ENCODE data around the gene USE1. TPM values are rescaled to one million over a fixed set of nuclear protein-coding genes. Genes with fewer than 3 reads are reported as not detected.
A peak's percentile ranks its signal among the peaks of the same experiment; 100 is the strongest.

USE1 gene
- polyA plus RNA-seq, 1 donor: 31.8 TPM

DNA sequence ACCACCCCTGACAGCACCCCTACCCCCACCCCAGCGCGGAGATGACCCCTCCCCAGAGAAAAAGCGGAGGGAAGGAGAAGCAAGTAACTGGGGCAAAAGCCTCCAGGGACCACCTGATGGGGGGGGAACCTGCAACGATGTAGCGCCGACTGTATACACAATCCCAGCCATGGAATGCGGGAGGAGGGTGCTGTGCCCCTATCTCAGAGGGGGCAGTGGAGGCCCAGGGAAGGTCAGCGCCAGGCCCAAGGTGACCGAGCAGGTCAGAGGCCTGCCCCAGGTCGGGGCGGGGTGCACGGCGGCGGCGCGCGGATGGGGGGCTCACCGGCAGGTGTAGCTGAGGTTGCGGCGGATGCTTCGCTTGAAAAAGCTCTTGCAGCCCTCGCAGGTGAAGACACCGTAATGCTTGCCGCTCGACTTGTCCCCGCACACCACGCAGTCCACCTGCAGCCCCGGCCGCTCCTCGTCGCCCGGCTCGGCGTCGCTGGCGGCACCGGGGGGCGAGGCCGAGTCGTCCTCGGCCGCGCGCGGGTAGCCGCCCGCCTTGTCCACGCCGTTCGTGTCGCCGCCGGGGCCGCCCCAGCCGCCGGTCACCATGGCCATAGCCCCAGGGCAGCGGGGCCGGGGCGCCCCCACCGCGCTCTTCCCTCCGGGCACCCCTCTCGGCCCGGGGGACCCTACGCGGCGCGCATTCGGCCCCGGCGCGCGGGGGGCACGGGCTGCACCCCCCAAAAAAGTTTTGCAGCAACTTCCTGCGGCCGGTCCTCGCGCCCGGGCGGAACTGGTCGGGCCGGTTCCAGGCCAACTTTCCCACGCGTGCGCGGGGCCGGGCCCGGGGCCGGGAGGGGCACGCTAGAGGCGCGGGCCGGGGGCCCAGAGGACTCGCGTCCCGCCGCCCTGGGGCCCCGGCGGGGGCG is 29.7 kb downstream of the USE1 start:
- no CpG with 5 or more reads among the region's 100 CpGs for WGBS (ENCODE audit: insufficient coverage, low lambda C conversion rate)
- peak overlapping the region; percentile 81 for H3K27ac ChIP-seq (ENCODE audit: low read length)
- DNase-seq: peak in 1 of 2 donors; percentile 70
- H3K9me3 ChIP-seq (ENCODE audit: control insufficient read depth, low read depth, low read length): no peaks in the 10 kb centered on the region
- H3K4me3 ChIP-seq (ENCODE audit: low read length): peak overlapping the region; percentile 76
- peaks cover 11% of the 10 kb centered on the region for H3K36me3 ChIP-seq (ENCODE audit: control insufficient read depth, insufficient read depth, low read length)
- H3K27me3 ChIP-seq (ENCODE audit: control insufficient read depth, insufficient read depth, low read length): no peaks in the 10 kb centered on the region
- peaks cover 59% of the 10 kb centered on the region for H3K4me1 ChIP-seq (ENCODE audit: control insufficient read depth, insufficient read depth, low read length)

DNA sequence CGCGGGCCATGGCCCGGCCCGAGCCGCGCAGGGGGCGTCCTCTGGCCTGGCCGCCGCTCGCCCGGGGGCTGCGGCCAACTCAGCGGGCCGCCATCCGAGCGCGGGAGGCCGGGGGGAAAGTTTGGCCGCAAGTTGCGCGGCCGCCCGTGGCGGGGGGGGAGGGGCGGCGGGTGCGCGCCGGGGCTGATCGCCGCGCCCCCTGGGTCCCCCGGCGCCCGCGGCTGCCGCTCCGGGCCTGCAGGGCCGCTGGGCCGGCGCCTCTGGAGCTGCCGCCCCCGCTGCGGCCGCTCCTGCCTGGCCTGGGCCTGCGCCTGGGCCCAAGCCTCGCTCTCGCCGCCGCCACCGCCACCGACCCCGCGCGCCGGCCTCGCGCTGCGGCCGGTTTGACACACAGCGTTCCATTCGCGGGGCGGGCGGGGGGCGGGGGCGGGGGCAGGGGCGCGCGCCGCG is 30.4 kb downstream of the USE1 start, which contains the start of gene NR2F6:
Gene NR2F6 (minus strand): TSS at position 385 of the 450 bp plus-strand sequence. CDS start 699 bp downstream, outside the sequence.
- Histone ChIP-seq H3K4me1 (ENCODE audit: control insufficient read depth, insufficient read depth, low read length) (peaks cover 52% of the 10 kb centered on the region), H3K27ac (ENCODE audit: low read length) (peak within 1 kb of the TSS; percentile 92), H3K9me3 (ENCODE audit: control insufficient read depth, low read depth, low read length) (no peaks in the 10 kb centered on the region), H3K27me3 (ENCODE audit: control insufficient read depth, insufficient read depth, low read length) (no peaks in the 10 kb centered on the region), H3K36me3 (ENCODE audit: control insufficient read depth, insufficient read depth, low read length) (peaks cover 7% of the 10 kb centered on the region), H3K4me3 (ENCODE audit: low read length) (peak within 1 kb of the TSS; percentile 76)
- WGBS (ENCODE audit: insufficient coverage, low lambda C conversion rate): no CpG with 5 or more reads among the region's 72 CpGs
- DNase-seq: peak in 1 of 2 donors; percentile 71

DNA sequence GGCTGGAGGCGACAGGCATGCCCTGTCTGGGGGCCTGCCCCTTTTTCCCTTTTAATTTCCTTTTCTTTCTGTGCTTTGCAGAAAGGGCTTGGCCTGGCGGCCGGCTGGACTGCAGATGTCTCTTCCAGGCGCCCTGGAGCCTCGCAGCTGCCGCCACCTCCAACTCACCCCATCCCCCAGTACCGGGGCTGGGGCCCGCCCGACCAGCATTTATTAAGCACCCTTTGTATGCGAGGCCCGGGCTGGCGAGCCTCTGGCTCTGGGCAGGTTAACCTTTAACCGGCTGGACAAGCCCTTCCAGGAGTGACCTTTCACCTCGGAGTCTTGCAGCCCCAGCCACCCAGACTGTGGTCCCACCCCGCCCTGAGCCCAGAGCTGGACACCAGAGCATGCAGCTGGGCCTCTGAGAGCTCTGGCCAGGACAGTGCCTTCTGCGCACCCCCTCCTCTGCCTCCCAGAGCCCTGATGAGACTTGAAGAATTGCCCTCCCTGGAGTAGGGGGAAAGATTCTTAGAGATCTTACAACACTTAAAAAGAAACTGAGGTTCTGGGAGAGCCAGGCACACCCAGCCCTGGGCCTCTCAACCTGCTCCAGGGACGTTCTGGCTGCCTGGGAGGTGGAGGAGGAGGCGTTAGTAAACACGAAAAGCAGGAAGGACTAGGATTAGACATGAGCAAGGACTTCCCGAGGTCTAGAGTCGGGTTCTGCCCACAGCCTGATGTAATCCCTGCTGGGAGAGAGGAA is 31.7 kb downstream of the USE1 start:
- no peaks in the 10 kb centered on the region for H3K36me3 ChIP-seq (ENCODE audit: control insufficient read depth, insufficient read depth, low read length)
- H3K27me3 ChIP-seq (ENCODE audit: control insufficient read depth, insufficient read depth, low read length): no peaks in the 10 kb centered on the region
- H3K9me3 ChIP-seq (ENCODE audit: control insufficient read depth, low read depth, low read length): no peaks in the 10 kb centered on the region
- peak overlapping the region; percentile 92 for H3K27ac ChIP-seq (ENCODE audit: low read length)
- H3K4me3 ChIP-seq (ENCODE audit: low read length): peak overlapping the region; percentile 53
- H3K4me1 ChIP-seq (ENCODE audit: control insufficient read depth, insufficient read depth, low read length): peaks cover 41% of the 10 kb centered on the region
- WGBS (ENCODE audit: insufficient coverage, low lambda C conversion rate): 17% methylated on average over 3 of the region's 21 CpGs
- DNase-seq: no peak

DNA sequence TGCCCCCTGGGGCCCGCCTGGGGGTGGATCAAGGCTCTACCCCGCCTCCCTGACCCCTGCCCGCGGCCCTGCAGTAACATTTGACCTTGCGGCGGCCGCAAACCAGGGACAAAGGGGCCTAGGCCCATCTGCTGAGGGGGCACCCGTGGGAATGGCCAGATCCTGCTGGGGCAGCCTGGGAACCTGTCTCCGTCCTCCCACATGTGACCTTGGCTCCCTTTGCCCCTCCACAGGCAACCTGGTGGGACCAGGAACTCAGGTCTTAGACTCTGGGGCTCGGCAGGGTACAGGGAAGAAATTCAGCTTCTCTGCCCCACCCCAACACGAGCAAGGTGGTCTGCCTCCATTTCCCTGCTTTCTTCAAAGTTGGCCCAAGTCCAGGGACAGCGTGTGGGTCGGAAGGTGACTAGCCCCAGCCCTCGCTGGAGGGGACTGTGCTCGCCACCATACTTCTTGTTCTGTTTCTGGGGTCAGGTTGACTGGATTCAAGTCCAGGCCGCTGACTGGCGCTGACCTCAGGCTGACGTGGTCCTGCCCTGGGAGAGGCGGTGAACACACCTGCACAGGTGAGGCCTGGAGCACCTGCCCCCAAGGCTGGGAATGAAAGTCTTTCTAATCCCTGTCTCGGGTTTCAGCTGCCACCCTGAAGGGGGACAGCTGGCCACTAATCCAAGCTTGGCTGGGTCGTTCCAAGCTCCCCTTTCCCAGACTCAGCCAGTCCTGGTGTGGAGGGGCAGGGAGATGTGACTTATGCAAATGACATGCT is 33.0 kb downstream of the USE1 start:
- Histone ChIP-seq H3K4me3 (ENCODE audit: low read length) (no peak overlapping the region), H3K36me3 (ENCODE audit: control insufficient read depth, insufficient read depth, low read length) (no peaks in the 10 kb centered on the region), H3K27me3 (ENCODE audit: control insufficient read depth, insufficient read depth, low read length) (no peaks in the 10 kb centered on the region), H3K9me3 (ENCODE audit: control insufficient read depth, low read depth, low read length) (no peaks in the 10 kb centered on the region), H3K4me1 (ENCODE audit: control insufficient read depth, insufficient read depth, low read length) (peaks cover 31% of the 10 kb centered on the region), H3K27ac (ENCODE audit: low read length) (peak overlapping the region; percentile 92)
- peak in 1 of 2 donors; percentile 82 for DNase-seq
- WGBS (ENCODE audit: insufficient coverage, low lambda C conversion rate): no CpG with 5 or more reads among the region's 21 CpGs

DNA sequence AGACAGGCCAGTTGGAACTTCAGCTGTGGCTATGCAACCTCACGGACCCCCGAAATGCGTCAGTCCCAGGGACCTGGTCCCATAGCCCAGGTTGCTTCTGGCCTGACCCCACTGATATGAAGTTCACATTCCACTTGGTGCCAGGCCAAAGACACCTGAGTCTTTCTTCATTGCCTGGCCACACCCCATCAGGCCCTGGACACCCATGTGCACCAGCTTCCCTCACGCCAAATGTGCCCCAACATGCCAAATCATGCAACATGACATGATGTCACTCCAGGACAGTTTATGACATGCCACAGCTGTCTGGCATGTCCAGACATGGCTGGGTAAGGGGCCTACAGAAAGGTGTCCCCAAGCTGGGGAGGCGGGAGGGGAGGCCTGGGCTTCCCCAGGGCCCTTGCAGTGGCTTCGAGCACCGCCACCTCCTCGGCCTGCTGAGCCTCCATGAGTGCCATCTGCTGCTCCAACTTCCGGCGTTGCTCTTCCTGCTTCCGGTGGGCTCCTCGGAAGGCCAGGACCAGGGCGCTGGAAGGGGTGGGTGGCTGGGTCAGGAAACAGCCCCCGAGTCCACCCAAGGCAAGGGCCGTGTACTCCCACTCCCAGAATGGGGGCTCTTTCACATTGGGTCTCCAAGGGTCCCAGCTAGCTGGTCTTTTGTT is 34.9 kb downstream of the USE1 start:
- H3K27ac ChIP-seq (ENCODE audit: low read length): no peak overlapping the region
- no peaks in the 10 kb centered on the region for H3K27me3 ChIP-seq (ENCODE audit: control insufficient read depth, insufficient read depth, low read length)
- DNase-seq: peak in 1 of 2 donors; percentile 36
- H3K36me3 ChIP-seq (ENCODE audit: control insufficient read depth, insufficient read depth, low read length): no peaks in the 10 kb centered on the region
- WGBS (ENCODE audit: insufficient coverage, low lambda C conversion rate): no CpG with 5 or more reads among the region's 15 CpGs
- no peaks in the 10 kb centered on the region for H3K9me3 ChIP-seq (ENCODE audit: control insufficient read depth, low read depth, low read length)
- peaks cover 31% of the 10 kb centered on the region for H3K4me1 ChIP-seq (ENCODE audit: control insufficient read depth, insufficient read depth, low read length)
- H3K4me3 ChIP-seq (ENCODE audit: low read length): no peak overlapping the region

DNA sequence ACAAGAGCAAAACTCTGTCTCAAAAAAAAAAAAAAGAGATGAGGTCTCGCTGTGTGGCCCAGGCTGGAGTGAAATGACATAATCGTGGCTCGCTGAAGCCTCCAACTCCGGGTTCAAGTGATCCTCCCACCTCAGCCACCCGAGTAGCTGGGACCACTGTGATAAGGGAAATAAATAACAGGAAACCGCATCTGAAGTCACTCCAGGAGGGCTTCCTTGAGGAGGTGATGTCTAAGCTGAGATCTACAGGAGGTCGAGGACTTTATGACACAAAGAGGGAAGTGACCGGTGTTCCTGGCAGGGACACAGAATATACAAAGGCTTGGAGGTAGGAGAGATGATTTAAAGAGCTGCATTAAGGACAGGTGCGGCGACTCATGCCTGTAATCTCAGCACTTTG is 39.5 kb downstream of the USE1 start:
- peaks cover 2% of the 10 kb centered on the region for H3K4me1 ChIP-seq (ENCODE audit: control insufficient read depth, insufficient read depth, low read length)
- WGBS (ENCODE audit: insufficient coverage, low lambda C conversion rate): no CpG with 5 or more reads among the region's 10 CpGs
- no peaks in the 10 kb centered on the region for H3K36me3 ChIP-seq (ENCODE audit: control insufficient read depth, insufficient read depth, low read length)
- H3K4me3 ChIP-seq (ENCODE audit: low read length): no peak overlapping the region
- DNase-seq: no peak
- H3K9me3 ChIP-seq (ENCODE audit: control insufficient read depth, low read depth, low read length): peaks cover 7% of the 10 kb centered on the region
- no peaks in the 10 kb centered on the region for H3K27me3 ChIP-seq (ENCODE audit: control insufficient read depth, insufficient read depth, low read length)
- H3K27ac ChIP-seq (ENCODE audit: low read length): no peak overlapping the region

DNA sequence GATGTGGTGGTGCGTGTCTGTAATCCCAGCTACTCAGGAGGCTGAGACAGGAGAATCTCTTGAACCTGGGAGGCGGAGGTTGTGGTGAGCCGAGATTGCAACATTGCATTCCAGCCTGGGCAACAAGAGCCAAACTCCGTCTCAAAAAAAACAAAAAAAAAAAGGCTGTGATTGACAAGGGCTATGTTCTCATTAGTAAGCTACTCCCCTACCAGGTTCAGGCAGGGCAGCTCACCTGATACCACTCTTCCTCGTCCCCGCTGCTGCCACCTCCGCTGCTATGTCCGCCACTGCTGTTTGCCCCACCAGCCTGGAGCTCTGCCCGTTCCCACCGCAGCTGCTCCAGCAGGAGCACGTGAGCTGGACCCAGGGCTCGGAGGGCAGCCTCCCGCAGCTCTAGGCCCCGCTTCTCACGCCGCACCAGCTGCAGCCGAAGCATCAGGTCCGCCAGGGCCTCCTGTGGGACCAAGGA is 40.0 kb downstream of the USE1 start:
- H3K36me3 ChIP-seq (ENCODE audit: control insufficient read depth, insufficient read depth, low read length): no peaks in the 10 kb centered on the region
- peak in 1 of 2 donors; percentile 16 for DNase-seq
- peaks cover 7% of the 10 kb centered on the region for H3K9me3 ChIP-seq (ENCODE audit: control insufficient read depth, low read depth, low read length)
- H3K27me3 ChIP-seq (ENCODE audit: control insufficient read depth, insufficient read depth, low read length): no peaks in the 10 kb centered on the region
- WGBS (ENCODE audit: insufficient coverage, low lambda C conversion rate): 73% methylated on average over 2 of the region's 18 CpGs
- no peak overlapping the region for H3K4me3 ChIP-seq (ENCODE audit: low read length)
- H3K4me1 ChIP-seq (ENCODE audit: control insufficient read depth, insufficient read depth, low read length): no peaks in the 10 kb centered on the region
- no peak overlapping the region for H3K27ac ChIP-seq (ENCODE audit: low read length)

DNA sequence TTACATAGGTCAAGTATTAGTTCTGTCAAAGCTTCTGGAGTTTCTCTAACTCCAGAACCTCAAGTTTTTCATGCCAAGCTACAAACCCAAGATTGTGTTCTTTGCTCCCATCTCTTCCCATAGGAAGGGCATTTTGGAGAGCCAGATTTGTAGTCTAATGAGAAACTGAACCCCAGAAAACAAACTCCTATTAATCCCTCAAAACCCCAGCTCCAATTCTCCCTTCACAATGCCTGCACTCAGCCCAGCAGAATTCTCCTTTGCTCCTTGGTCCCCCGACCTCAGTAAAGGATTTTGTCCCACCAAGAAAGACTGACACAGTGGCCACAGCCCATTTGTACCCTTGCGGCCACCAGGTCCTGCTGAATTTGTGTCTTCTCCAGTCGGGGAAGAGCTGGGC is 41.0 kb downstream of the USE1 start:
- DNase-seq: no peak
- WGBS (ENCODE audit: insufficient coverage, low lambda C conversion rate): no CpG with 5 or more reads among the region's 3 CpGs
- Histone ChIP-seq H3K27ac (ENCODE audit: low read length) (no peak overlapping the region), H3K4me1 (ENCODE audit: control insufficient read depth, insufficient read depth, low read length) (no peaks in the 10 kb centered on the region), H3K4me3 (ENCODE audit: low read length) (no peak overlapping the region), H3K9me3 (ENCODE audit: control insufficient read depth, low read depth, low read length) (peaks cover 7% of the 10 kb centered on the region), H3K27me3 (ENCODE audit: control insufficient read depth, insufficient read depth, low read length) (no peaks in the 10 kb centered on the region), H3K36me3 (ENCODE audit: control insufficient read depth, insufficient read depth, low read length) (no peaks in the 10 kb centered on the region)

DNA sequence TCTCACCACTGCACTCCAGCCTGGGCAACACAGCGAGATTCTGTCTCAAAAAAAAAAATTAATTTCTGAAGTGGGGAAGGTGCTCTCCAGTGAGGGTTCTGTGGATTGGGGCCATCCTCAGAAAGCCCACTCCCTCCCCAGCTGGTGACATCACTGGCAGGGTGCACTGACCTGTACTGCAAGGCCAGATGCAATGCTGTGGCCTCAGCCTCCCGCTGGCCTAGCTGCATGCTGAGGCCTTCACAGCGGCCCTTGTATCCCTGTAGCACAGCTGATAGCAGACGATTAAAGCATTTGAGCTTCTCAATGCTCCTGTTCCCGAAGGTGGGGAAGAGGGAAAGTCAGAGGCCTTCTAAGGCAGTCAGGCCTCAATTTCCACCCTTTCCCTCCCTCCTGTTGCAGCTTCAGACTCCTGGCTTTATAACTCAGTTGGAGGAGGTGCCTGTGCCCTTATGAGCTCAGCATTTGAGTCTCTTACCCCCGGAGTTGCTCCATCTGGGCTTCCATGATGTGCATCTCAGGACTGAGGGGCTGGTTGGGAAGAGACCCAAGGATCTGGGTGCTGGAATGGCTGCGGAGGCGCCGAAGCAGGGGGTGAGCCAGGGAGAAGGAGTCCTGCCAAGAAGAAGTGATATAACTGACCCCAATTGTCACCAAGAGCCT is 44.1 kb downstream of the USE1 start:
- H3K27me3 ChIP-seq (ENCODE audit: control insufficient read depth, insufficient read depth, low read length): no peaks in the 10 kb centered on the region
- no peak for DNase-seq
- peaks cover 7% of the 10 kb centered on the region for H3K9me3 ChIP-seq (ENCODE audit: control insufficient read depth, low read depth, low read length)
- no peaks in the 10 kb centered on the region for H3K36me3 ChIP-seq (ENCODE audit: control insufficient read depth, insufficient read depth, low read length)
- H3K27ac ChIP-seq (ENCODE audit: low read length): no peak overlapping the region
- WGBS (ENCODE audit: insufficient coverage, low lambda C conversion rate): no CpG with 5 or more reads among the region's 9 CpGs
- no peaks in the 10 kb centered on the region for H3K4me1 ChIP-seq (ENCODE audit: control insufficient read depth, insufficient read depth, low read length)
- H3K4me3 ChIP-seq (ENCODE audit: low read length): no peak overlapping the region
